ENCODE results near the gene QTRT2.
A peak's percentile ranks its signal among the peaks of the same experiment; 100 is the strongest.

The QTRT2 gene

DNA sequence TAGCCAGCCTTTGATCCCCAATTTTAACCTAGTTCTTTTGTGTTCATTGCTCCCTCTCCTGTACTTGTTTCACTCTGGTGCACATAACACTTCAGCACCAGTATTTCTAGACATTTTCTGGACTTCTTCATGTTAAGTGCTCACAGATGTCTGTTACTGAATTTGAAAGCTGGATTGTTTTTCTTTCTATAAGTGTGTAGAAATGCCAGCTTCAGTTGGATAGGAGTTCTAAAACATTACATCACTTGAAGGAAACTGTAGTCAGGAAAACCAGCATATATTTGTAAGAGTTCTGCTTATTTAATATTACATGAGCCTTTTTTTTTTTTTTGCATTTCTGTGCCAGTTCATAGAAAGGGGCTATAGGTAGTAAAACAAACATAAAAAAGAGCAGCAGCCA, 21.6 kb downstream of the QTRT2 start:
- no peak for DNase-seq (ENCODE audit: low read depth in 2 of 2)

DNA sequence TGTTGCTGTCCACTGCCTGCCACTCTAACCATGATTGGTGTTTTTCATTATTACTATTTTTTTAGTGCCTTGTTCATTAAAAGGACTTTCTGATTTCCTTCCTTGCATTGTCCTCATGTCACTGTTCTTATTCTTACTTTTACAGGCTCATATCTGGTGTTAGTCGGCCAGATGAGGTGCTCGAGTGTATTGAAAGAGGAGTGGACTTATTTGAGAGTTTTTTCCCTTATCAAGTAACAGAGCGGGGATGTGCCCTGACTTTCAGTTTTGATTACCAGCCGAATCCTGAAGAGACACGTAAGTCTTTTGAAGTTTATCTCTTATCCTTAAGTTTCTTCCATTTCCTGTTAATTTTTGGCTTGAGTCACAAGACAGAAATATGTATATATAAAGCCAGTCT, 23.2 kb downstream of the QTRT2 start:
- no peak for DNase-seq (ENCODE audit: low read depth in 2 of 2)

DNA sequence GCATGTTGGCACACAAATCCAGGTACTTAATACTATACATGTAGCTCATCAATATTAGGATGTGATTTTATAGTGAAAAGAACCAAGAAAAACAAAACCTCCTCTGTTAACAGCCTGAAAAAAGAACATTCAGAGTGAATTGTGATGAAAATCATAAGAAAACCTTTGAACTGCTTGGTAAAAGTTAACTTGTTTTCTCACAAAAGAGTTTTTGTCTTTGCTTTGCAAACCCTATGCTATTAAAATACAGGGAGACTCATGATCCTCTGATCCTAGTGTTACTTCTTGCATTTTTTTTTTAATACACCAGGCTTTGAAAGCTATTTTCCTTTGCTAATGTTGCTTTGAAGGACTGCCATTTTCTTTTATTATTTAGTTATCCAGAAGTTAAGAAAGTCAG, 23.7 kb downstream of the QTRT2 start:
- DNase-seq (ENCODE audit: low read depth in 2 of 2): no peak

DNA sequence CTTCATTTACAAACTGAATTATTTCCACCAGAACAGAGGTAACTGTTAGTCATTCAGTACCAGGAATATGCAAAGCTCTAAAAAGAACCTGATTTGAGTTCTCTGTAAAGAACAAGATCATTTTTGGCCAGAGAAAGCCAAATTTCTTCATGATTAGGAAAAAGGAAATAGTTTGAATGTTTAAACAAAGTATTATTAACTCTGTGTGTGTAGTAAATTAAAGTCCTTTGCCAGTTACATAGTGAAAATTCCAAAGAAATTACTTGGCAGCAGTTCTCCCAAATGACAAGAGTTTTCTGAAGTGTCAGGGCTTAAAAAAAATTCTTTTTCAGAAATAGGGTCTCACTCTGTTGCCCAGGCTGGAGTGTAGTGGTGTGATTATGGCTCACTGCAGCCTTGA, 24.5 kb downstream of the QTRT2 start:
- DNase-seq (ENCODE audit: low read depth in 2 of 2): no peak

DNA sequence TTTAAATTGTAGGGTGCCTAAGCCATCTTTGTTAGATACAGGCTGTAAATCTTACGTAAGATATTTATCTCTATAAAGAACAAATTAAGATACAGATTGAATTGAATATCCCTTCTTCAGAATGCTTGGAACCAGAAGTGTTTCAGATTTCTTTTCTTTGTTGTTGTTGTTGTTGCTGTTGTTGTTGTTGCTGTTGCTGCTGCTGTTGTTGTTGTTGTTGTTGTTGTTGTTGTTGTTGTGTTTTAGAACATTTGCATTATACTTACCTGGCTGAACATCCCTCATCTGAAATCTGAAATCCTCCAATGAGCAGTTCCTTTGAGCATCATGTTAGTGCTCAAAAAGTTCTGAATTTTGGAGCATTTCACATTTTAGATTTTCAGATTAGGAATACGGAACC, 26.6 kb downstream of the QTRT2 start:
- DNase-seq (ENCODE audit: low read depth in 2 of 2): no peak

DNA sequence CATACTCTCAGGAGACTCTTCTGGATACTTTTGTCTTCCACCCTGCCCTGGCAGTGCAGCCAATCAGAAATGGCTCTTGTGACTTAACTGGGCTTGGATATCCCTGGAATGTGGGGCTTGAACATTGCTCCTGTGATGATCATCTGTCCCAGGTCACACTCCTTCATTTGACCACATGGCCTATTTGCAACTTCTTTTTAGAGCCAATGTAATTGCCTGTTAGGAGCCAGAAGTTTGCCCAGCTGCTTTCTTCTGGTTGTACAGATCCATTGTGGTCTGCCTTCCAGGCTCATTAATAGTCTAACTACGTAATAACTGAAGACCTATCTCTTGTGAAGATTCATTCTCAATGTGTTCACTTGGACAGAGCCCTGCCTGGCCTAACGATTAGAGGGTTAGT, 29.8 kb downstream of the QTRT2 start:
- no peak for DNase-seq (ENCODE audit: low read depth in 2 of 2)

DNA sequence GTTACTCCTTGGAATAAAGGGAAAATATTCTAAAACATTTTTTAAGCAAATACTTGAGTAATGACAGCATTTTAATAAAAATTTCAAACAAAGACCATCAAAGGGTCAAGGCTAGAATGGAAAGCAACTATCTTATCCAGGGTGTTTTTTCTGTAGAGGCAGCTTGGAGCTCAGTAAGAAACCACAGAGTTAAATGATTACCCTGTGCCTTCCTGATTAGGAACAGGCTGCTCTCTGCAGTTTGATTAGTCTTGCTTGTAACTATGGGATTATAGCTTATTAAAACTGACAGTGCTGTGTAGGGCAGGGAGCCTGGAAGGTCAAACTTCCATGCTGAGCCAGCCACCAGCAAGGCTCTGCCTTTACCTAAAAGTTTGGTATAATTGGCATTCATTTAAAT, 33.1 kb downstream of the QTRT2 start:
- no peak for DNase-seq (ENCODE audit: low read depth in 2 of 2)

DNA sequence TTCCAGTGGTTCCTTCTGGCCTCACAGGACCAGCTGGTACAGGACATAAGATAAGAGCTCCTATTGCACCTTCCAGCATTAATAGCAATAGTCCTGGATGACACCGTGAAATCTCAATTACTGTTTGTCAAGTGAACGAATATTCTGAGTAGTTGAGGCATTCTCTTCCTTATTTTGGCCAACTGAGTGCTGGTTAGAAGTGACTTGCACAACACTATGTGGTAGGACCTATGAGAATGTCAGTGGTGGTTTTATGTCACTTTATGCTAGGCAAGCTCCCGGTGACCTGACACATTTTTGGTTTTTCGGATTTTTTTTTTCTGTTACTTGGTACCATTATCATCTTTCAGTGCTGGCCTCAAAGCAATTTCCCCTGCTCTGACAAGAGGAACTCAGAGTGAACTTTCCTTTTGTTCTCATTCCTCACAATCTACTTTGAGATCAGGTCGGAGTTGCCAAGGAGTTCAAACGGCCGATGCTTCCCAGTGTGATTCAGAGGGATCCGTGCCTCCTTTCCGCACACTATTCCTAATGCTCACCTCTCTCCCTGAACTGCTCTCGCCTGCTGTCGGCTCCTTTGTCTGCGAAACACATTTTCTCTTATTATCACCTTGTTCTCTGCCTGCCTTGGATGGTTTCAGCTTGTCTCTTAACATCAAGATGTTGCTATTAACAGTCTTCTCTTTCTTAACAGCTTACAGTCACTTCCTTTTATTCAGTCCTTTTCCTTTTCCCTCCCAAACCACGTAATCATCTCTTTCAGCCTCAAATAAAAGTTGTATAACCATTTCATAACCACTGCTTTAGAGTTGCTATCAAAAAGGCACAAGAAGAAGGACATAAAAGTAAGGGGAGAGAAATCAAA, 35.8 kb downstream of the QTRT2 start:
- DNase-seq (ENCODE audit: low read depth in 2 of 2): no peak

DNA sequence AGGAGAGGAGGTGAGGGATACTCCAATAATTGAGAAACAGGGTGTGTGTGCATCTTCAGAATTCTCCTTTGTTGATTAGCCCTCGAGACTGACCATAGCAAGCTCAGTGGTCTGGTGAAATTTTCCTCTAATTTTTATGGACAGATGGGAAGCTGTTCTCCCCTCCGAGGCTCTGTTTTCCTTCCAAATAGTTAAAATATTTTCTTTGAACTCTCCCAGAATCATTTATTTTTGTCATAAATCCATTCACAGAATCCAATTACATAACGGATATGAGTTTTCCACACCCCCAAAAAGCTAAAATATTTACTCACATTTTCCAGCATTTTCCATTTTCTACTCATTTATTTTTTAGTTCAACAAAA, 36.5 kb downstream of the QTRT2 start:
- DNase-seq (ENCODE audit: low read depth in 2 of 2): no peak

DNA sequence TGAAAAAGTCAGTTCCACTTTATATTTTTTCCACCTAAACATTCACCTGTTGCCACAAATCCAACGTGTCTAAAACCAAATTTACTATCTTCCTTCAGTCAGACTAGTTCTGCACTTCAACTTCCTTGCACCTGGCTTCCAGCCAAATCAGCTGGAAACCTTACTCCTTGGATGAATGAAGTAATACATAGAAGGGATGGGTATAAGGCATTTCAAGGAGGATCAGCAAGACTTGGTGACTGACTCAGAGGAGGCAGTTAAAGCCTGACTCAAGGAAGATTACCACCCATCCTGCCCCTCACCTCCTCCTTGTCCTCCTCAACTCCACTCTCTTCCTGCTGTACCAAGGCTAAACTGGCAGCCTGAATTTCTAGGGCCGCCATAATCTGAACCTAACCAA, 37.1 kb downstream of the QTRT2 start:
- no peak for DNase-seq (ENCODE audit: low read depth in 2 of 2)

DNA sequence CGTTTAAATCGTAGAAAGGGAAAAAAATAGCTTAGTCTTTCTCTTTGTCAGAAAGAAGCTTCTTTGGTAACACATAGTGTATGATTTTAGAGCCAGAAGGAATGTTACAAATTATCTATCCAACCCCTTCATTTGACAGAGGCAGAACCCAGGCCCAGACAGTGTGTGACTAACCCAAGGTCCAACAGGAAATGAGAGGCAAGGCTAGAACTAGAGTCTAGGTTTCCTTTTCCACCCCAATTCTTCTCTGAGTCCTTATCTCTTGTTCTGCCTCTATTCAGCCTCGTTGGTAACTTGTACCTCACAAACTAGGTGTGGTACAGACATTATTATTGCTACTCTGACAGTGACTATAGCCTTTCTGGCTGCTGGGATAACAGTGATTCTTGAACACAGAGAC, 39.3 kb downstream of the QTRT2 start:
- no peak for DNase-seq (ENCODE audit: low read depth in 2 of 2)

DNA sequence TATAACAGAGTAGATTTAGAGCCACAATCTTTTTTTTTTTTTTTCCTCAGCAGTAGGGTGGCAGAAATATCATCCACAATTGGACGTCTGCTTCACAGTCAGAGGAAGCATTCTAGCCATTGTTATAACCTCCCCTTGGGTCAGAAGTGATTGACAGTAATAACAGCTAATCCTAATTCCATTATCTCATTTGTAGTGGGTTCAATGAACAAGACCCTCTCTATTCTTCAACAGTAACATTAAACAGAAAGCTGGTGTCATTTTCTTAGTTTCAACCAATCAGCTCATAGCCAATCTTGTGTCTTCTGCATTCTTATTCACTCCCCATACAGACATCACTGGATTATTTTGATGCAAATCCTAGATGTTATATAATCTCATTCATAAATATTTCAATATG, 44.6 kb downstream of the QTRT2 start:
- no peak for DNase-seq (ENCODE audit: low read depth in 2 of 2)

DNA sequence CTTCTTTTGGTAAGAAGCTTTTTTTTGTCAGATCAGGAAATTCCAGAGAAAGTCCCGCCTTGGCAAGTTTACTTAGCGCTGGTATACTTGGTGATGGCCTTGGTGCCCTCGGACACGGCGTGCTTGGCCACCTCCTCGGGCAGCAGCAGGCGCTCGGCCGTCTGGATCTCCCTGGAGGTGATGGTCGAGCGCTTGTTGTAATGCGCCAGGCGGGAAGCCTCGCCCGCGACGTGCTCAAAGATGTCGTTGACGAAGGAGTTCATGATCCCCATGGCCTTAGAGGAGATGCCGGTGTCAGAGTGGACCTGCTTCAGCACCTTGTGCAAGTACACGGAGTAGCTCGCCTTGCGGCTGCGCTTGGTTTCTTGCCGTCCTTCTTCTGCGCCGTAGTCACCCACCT, 46.6 kb downstream of the QTRT2 start:
- DNase-seq (ENCODE audit: low read depth in 2 of 2): no peak

DNA sequence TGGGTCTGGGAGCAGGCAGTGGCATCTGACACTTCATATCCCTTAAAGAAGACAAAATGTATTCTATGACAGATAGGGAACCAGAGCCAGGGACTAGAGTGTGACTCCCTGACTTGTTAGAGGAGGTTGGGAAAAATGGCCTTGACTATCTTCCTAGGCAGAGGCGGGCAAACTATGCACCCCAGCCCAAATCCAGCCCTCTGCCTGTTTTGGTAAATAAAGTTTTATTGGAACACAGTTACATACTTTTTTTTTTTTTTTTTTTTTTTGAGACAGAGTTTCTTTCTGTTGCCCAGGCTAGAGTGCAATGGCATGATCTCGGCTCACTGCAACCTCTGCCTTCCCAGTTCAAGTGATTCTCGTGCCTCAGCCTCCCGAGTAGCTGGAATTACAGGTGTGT, 47.3 kb downstream of the QTRT2 start:
- DNase-seq (ENCODE audit: low read depth in 2 of 2): no peak

DNA sequence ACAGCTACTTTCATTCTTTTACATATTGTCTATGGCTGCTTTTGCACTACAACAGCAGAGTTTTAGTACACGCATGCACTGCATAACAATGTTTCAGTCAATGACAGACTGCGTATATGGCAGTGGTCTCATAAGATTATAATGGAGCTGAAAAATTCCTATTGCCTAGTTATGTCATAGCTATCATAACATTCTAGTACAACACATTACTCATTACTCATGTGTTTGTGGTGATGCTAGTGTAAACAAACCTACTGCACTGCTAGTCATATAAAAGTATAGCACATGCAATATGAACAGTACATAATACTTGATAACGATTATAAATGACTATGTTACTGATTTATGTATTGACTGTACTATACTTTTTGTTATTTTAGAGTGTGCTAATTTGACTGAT, 47.9 kb downstream of the QTRT2 start:
- no peak for DNase-seq (ENCODE audit: low read depth in 2 of 2)

DNA sequence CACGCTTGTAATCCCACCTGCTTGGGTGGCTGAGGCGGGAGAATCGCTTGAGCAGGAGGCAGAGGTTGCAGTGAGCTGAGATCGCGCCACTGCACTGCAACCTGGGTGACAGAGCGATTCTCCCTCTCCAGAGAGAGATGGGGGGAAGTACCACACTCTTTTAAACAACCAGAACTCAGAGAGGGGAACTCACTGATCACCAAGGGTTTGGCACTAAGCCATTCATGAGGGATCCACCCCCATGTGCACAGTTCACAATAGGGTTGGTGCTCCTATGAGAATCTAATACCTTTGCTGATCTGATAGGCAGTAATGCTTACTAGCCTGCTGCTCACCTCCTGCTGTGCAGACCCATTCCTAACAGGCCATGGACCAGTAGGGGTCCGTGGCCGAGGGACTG, 51.6 kb downstream of the QTRT2 start:
- no peak for DNase-seq (ENCODE audit: low read depth in 2 of 2)

DNA sequence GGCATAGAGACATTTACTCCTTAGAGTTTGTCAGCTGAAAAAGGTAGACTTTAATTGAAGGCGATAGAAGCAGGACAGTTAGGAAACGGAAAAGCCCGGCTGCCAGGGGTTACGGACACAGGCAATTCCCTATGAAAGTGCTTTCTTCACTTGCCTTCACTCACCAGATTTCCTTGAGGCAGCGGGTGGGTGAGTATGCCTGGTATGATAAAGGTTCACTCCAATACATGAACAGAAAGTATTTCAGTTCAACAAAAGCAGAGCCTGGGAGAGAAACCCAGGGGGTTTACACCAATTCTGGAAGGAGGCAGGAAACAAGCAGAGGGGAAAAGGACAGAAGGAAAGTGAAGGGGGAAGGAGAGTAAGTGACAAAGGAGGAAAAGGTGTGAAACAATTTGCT, 53.9 kb downstream of the QTRT2 start:
- DNase-seq (ENCODE audit: low read depth in 2 of 2): no peak

DNA sequence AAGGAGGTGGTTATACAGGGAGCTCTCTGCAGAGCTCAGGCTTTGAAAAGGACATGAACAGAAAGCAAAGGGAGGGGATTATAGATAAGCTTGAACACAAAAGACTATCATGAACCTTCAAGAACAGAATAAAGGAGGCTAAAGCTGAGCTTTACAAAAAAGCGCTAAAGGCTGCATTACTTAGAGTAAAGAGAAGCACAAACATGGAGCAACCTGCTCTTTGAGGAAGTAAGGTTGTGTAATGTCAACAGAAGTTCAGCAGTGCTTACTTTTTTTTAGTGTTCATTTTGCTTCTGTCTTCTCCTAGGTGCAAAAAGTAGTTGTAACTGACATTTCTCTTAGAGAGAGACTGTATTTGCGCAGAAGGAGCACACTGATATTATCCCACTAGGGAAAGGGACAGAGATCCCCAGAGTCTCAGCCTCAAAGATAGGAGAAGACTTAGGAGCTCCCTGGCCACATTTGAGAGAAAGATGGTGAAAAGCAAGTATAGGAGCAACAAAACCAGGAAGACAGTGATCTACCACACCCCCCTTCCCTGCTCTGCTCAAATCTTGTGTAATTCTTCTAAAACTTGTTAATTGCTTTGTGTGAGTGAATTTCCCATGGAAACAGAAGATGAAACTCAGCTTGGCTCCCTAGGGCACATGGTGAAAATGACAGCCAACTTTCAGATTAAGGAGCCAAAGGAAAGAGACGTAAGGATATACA, 54.7 kb downstream of the QTRT2 start:
- DNase-seq (ENCODE audit: low read depth in 2 of 2): no peak

DNA sequence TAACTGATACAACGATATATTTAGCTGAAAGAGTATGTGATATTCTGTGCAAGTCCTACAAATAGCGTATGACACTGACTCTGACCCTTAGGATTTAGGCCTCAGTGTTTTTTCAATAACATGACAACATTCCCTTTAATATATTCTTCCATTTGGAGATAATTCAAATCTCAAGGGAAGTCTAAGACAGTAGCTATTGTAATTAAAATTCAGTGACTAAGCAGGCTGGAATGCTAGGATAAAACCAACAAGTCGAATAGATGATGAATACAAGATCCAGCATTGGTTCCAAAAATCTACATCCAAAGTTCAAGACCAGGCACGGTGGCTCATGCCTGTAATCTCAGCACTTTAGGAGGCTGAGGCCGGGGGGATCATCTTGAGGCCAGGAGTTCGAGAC, 56.2 kb downstream of the QTRT2 start:
- DNase-seq (ENCODE audit: low read depth in 2 of 2): peak; percentile 16 to 33

DNA sequence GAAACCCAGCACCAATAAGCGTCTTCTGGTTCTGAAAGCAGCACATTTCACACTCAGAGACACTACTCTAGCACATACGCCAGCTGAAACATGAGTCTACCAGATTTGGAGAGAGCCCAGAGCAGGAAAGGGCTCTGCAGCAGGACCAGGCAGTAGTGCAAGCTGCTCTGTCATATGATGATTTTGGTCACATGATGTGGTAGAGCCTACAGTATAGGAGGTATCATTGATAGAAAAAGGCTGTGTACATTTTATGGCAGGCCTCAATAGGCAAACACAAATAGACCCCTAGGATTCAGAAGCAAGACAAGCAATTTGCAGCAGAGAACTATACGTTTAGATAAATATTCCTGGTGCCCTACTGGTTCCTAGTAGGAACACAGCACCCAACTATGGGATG, 58.2 kb downstream of the QTRT2 start:
- DNase-seq (ENCODE audit: low read depth in 2 of 2): no peak

DNA sequence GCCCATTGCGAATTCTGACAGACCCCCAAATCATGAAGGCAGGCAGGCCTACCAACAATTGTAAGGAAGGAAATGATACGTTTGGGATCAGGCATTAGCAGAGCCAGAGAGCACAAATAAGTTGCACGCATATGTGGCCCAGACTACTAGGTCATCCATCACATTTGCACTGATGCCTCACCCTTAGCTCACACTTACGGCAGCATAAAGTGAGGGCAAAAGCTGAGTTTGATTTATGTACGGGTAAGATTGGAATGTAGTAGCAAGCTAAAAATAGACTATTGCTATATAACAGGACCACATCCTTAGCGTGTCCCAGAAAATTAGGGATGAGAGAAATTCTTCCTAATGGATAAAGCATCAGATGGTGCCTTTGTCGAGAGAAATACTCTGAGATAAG, 58.6 kb downstream of the QTRT2 start:
- peak; percentile 30 to 36 for DNase-seq (ENCODE audit: low read depth in 2 of 2)

DNA sequence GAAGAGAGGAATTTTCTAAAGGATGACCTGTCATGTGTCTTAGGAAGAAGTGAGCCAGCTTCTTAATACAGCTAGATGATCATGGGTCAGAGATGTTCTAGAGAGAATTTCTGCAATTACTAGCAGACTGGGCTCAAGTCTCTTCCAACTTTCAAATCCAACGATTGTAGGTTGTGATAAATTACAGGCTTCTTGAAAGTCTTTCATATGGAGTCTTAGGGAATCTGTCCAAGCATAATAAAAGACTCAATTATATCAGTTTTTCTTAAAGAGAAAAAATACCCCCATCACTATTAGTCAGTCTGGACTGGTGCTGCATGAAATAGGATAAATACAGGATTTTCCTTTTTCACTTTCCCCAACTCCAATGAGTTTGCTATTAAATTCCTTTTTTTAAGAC, 63.2 kb downstream of the QTRT2 start:
- DNase-seq (ENCODE audit: low read depth in 2 of 2): no peak

DNA sequence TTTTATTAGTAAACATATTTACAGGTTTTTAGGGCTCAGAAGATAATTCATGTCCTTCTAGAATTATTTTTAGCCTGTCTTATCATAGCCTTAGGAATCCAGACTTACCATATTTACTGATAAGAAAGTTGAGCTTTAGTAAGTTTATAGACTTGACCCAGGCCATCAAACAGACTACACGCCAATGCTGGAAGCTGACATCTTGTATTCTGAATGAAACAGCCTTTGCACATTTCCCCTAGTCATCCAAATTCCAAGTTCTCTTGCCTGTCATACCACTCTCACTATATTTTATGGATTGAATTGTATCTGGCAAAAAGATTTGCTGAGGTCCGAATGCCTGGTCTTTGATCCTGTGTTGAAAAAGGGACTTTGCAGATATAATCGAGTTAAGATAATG, 63.7 kb downstream of the QTRT2 start:
- no peak for DNase-seq (ENCODE audit: low read depth in 2 of 2)
